Breast epithelium (tissue), 4 donors: ENCODE results near the gene TENM4. TPM values are rescaled to one million over a fixed set of nuclear protein-coding genes. Genes with fewer than 3 reads are reported as not detected.

ENCODE experiments used
- DNase-seq, 2 donors: peaks; one replicate each; pipeline ENCODE4 v3.0.0-alpha.2; 2019; ENCODE audit warnings: low spot score in 2 of 2
- H3K27ac ChIP-seq, 2 donors: fragments of 200-600 bp; sonication (generic) in 1 of 2; one replicate each; pipeline ENCODE4 v1.5.1; 2016 to 2019; ENCODE audit warnings: mild to moderate bottlenecking in 1 of 2
- H3K27me3 ChIP-seq, 2 donors: fragments of 200-600 bp; sonication (generic) in 1 of 2; one replicate each; pipeline versions ENCODE4 v1.5.1 to v1.6.0; 2017 to 2019; ENCODE audit warnings: control low read depth in 1 of 2, mild to moderate bottlenecking in 1 of 2
- H3K36me3 ChIP-seq: fragments of 200-600 bp; one replicate; pipeline ENCODE4 v1.5.1; 2019
- H3K4me1 ChIP-seq, 2 donors: fragments of 200-600 bp; sonication (generic); one replicate each; pipeline ENCODE4 v1.5.1; 2016 to 2019; ENCODE audit warnings: control low read depth in 1 of 2
- H3K4me3 ChIP-seq, 3 donors: fragments of 200-600 bp; sonication (generic); 1 replicate in 2 of 3; 2 replicates in 1 of 3; pipeline ENCODE4 v1.5.1; 2016 to 2019; ENCODE audit warnings: mild to moderate bottlenecking in 3 of 3, moderate library complexity in 2 of 3
- H3K9me3 ChIP-seq, 2 donors: fragments of 200-600 bp; sonication (generic) in 1 of 2; one replicate each; pipeline ENCODE4 v1.5.1; 2016 to 2019; ENCODE audit warnings: control low read depth in 1 of 2
- POLR2A ChIP-seq: fragments of 450-650 bp; IDR thresholded peaks from one replicate; pipeline ENCODE4 v1.6.1; 2016; ENCODE audit warnings: antibody characterized with exemption, mild to moderate bottlenecking, moderate library complexity
- POLR2AphosphoS5 ChIP-seq, 3 donors: sonication (generic); formaldehyde crosslinking; IDR thresholded peaks; one replicate each; pipeline ENCODE4 v1.6.1; 2017; ENCODE audit warnings: antibody characterized with exemption in 3 of 3
- intact Hi-C: fragments of 100-400 bp; cut with DNase I; formaldehyde crosslinking; loops from one replicate; pipeline ENCODE4 v1.15.1; 2023; ENCODE audit warnings: low total_unique reads
- total RNA-seq, 3 donors: library from RNA; depleted of rRNA; stranded (reverse); fragments of >200 nt; gene quantifications; one replicate each; pipeline ENCODE4 v1.1.0, GENCODE V29; 2016
- TF ChIP-seq, protein P1 (sequence below), 3 donors: fragments of 450-650 bp; IDR thresholded peaks; one replicate each; pipeline ENCODE4 v1.5.1; 2016 to 2017; ENCODE audit warnings: antibody characterized with exemption in 3 of 3, mild to moderate bottlenecking in 3 of 3, moderate library complexity in 3 of 3

Gene TENM4
- total RNA-seq, 3 donors from 2014 or later, result 0.29 to 7.9 (median 4.8) TPM

DNA sequence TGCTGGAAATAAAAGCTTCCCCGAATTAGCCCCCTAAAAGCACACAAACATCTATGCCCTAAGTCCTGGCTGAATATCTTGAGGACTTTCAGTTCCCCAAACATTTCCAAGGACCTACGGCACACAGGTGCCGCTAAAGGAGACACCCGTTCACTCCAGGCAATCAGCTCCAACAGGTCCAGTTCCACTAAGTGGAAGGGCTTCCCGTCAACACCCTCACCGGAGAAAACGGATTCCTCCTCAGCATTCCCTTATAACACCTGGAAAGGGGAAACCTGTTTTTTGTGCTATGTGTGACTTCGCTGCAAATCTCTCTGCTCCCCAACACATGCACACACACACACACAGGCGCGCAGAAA lies 3.9 kb downstream of the TENM4 start:
- Histone ChIP-seq H3K36me3 (no peaks in the 10 kb centered on the region), H3K9me3 (no peaks in the 10 kb centered on the region), H3K27me3 (peaks cover 0 to 78% of the 10 kb centered on the region in 2 donors), H3K27ac (peak overlapping the region in 1 of 2 donors; percentile 61), H3K4me1 (peaks cover 8 to 18% of the 10 kb centered on the region in 2 donors), H3K4me3 (peak overlapping the region; percentile 50 to 72 (median 54))
- no peak for TF ChIP-seq POLR2AphosphoS5 (IDR thresholded peaks at IDR 0.05)
- TF ChIP-seq, protein P1, sequence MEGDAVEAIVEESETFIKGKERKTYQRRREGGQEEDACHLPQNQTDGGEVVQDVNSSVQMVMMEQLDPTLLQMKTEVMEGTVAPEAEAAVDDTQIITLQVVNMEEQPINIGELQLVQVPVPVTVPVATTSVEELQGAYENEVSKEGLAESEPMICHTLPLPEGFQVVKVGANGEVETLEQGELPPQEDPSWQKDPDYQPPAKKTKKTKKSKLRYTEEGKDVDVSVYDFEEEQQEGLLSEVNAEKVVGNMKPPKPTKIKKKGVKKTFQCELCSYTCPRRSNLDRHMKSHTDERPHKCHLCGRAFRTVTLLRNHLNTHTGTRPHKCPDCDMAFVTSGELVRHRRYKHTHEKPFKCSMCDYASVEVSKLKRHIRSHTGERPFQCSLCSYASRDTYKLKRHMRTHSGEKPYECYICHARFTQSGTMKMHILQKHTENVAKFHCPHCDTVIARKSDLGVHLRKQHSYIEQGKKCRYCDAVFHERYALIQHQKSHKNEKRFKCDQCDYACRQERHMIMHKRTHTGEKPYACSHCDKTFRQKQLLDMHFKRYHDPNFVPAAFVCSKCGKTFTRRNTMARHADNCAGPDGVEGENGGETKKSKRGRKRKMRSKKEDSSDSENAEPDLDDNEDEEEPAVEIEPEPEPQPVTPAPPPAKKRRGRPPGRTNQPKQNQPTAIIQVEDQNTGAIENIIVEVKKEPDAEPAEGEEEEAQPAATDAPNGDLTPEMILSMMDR (IDR thresholded peaks at IDR 0.05), result no peak
- no peak for TF ChIP-seq POLR2A
- intact Hi-C loops, result no loop called here
- DNase-seq, result no peak

DNA sequence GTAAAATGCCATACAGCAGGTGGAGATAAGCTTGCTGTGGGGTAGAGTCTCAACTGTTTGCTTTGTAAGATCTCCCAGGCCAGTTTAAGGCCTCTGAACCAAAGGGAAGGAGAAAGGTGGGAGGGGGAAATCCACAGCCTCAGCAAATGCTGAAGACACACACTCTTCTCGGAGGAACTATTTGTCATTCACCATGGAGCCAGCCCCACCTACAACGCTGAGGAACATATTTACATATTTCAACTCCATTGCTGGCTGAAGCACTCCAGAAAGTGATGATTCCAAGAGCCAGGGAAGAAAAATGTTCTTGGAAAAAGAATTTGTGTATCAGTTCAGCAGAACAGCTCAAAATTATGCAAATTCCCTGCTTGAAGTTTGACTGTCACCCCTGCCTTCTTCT lies 6.5 kb downstream of the TENM4 start:
- Histone ChIP-seq H3K9me3 (no peaks in the 10 kb centered on the region), H3K4me3 (no peak overlapping the region), H3K4me1 (peaks cover 8 to 9% of the 10 kb centered on the region in 2 donors), H3K27ac (no peak overlapping the region), H3K27me3 (peaks cover 0 to 59% of the 10 kb centered on the region in 2 donors), H3K36me3 (no peaks in the 10 kb centered on the region)
- intact Hi-C loops, result no loop called here
- DNase-seq, result no peak
- TF ChIP-seq, protein P1 (IDR thresholded peaks at IDR 0.05), result no peak
- TF ChIP-seq POLR2AphosphoS5 (IDR thresholded peaks at IDR 0.05), result no peak
- TF ChIP-seq POLR2A, result no peak

GRCh38 chr11:79432138-79432537 lies 8.7 kb downstream of the TENM4 start:
- Histone ChIP-seq H3K27ac (no peak overlapping the region), H3K4me1 (no peaks in the 10 kb centered on the region), H3K4me3 (no peak overlapping the region), H3K27me3 (peaks cover 0 to 37% of the 10 kb centered on the region in 2 donors), H3K36me3 (no peaks in the 10 kb centered on the region), H3K9me3 (no peaks in the 10 kb centered on the region)
- TF ChIP-seq, protein P1 (IDR thresholded peaks at IDR 0.05), result no peak
- intact Hi-C loops, result no loop called here
- DNase-seq, result no peak

DNA sequence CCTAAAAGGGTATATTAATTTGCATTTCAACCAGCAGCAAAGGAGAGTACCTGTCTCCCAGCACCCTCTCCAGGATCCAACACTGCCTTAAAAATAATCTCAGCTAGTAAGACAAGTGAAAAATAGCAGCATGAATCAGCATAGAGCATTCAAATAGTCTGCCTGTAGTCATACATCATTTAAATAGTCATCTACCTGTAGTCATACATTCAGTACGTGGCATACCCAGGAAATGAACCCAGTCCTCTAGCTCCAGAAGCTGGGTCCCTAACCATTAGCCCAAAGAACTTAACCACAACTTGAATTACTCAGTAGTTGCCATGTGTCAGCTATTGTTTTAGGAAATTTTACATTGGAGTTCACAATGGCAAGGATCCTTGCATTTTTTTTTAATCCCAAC lies 9.3 kb downstream of the TENM4 start:
- H3K27ac ChIP-seq, result no peak overlapping the region
- DNase-seq, result no peak
- no peak overlapping the region for H3K4me3 ChIP-seq
- H3K36me3 ChIP-seq, result no peaks in the 10 kb centered on the region
- intact Hi-C loops, result no loop called here
- no peak for TF ChIP-seq POLR2A
- TF ChIP-seq, protein P1 (IDR thresholded peaks at IDR 0.05), result no peak
- no peak for TF ChIP-seq POLR2AphosphoS5 (IDR thresholded peaks at IDR 0.05)
- H3K27me3 ChIP-seq, result peaks cover 0 to 31% of the 10 kb centered on the region in 2 donors
- H3K4me1 ChIP-seq, result no peaks in the 10 kb centered on the region
- H3K9me3 ChIP-seq, result no peaks in the 10 kb centered on the region

- H3K27ac ChIP-seq, result no peak overlapping the region
- no peak for TF ChIP-seq POLR2AphosphoS5 (IDR thresholded peaks at IDR 0.05)
- no peak for TF ChIP-seq POLR2A
- TF ChIP-seq, protein P1 (IDR thresholded peaks at IDR 0.05), result no peak
Measured at GRCh38 chr11:79430280-79430679, 10.6 kb downstream of the TENM4 start.

More at GRCh38 chr11:79430280-79430679, 10.6 kb downstream of the TENM4 start:
- no peak for DNase-seq
- no peaks in the 10 kb centered on the region for H3K36me3 ChIP-seq
- intact Hi-C loops, result no loop called here
- no peaks in the 10 kb centered on the region for H3K9me3 ChIP-seq
- peaks cover 0 to 20% of the 10 kb centered on the region in 2 donors for H3K27me3 ChIP-seq
- no peaks in the 10 kb centered on the region for H3K4me1 ChIP-seq
- no peak overlapping the region for H3K4me3 ChIP-seq
